Endothelial cell of umbilical vein (primary cell): Measurements from ENCODE around the gene SUN3. TPM values are rescaled to one million over a fixed set of nuclear protein-coding genes. Genes with fewer than 3 reads are reported as not detected.
A peak's percentile ranks its signal among the peaks of the same experiment; 100 is the strongest.

Experiments used
- BruUV-seq: library from RNA; stranded (reverse); fragments of 400-500 nt; replicated peaks from 2 replicates; lab custom pipeline; 2021; lab: Mats Ljungman, UMichigan
- CTCF ChIA-PET: fragments of 300-600, 350-600 bp; sonication (Branson Sonifier 250); formaldehyde crosslinking; loops from one replicate; lab custom pipeline; 2021; ENCODE audit warnings: antibody characterized with exemption, inconsistent platforms; lab: Charles Lee
- POLR2A ChIA-PET: fragments of 300-600, 350-600 bp; sonication (Branson Sonifier 250); formaldehyde crosslinking; loops from one replicate; lab custom pipeline; 2021; ENCODE audit warnings: antibody characterized with exemption, inconsistent platforms; lab: Charles Lee
- DNase-seq: peaks from one replicate; pipeline ENCODE4 v3.0.0-alpha.2; 2011; ENCODE audit warnings: low read depth, low spot score
- FAIRE-seq: peaks from 2 replicates; lab custom pipeline; 2011; peaks lifted over from hg19 to GRCh38; lab: Jason Lieb, UNC
- H2AFZ ChIP-seq: 2 replicates; pipeline ENCODE4 v1.6.0; 2012; ENCODE audit warnings: low read depth, low read length, control low read depth, inconsistent platforms
- H3K27ac ChIP-seq: 2 replicates; pipeline ENCODE4 v1.5.1; 2011; ENCODE audit warnings: low read depth, mild to moderate bottlenecking, control low read depth, low read length, moderate library complexity; ENCODE audit not compliant: insufficient read depth
- H3K27me3 ChIP-seq, 2 experiments: 2 replicates each; pipeline versions ENCODE4 v1.6.0 to v1.6.1; 2011; ENCODE audit warnings: low read length in 2 of 2, mixed read lengths in 1 of 2; ENCODE audit not compliant: control insufficient read depth in 2 of 2, insufficient read depth in 2 of 2
- H3K36me3 ChIP-seq, 2 experiments: 2 replicates in 1 of 2; 3 replicates in 1 of 2; pipeline ENCODE4 v1.5.1; 2011; ENCODE audit warnings: low read length in 2 of 2, mild to moderate bottlenecking in 1 of 2, moderate library complexity in 1 of 2; ENCODE audit not compliant: control insufficient read depth in 2 of 2, insufficient read depth in 2 of 2; ENCODE audit errors: extremely low read depth in 1 of 2
- H3K4me1 ChIP-seq: 3 replicates; pipeline ENCODE4 v1.5.1; 2011; ENCODE audit warnings: mild to moderate bottlenecking, low read length; ENCODE audit not compliant: control insufficient read depth, insufficient read depth; ENCODE audit errors: extremely low read depth
- H3K4me2 ChIP-seq: 2 replicates; pipeline ENCODE4 v1.6.1; 2011; ENCODE audit warnings: low read length, control low read depth, mixed read lengths; ENCODE audit not compliant: insufficient read depth
- H3K4me3 ChIP-seq, 3 experiments: fragments of 200-600 bp in 1 of 3; sonication (generic), shearing (Covaris generic) in 1 of 3; replicated peaks in 1 of 3; 2 replicates each; pipeline ENCODE4 v1.5.1; 2011 to 2016; ENCODE audit warnings: control low read depth in 3 of 3, low read length in 3 of 3, mild to moderate bottlenecking in 2 of 3, inconsistent platforms in 1 of 3, low read depth in 1 of 3, moderate library complexity in 1 of 3; ENCODE audit not compliant: insufficient read depth in 1 of 3
- H3K79me2 ChIP-seq: 2 replicates; pipeline ENCODE4 v1.6.0; 2012; ENCODE audit warnings: low read length, inconsistent platforms; ENCODE audit not compliant: control insufficient read depth, insufficient read depth
- H3K9ac ChIP-seq: replicated peaks from 2 replicates; pipeline ENCODE3; 2011; ENCODE audit warnings: low read length, control low read depth; ENCODE audit not compliant: insufficient read depth; ENCODE audit errors: extremely low read depth
- H3K9me1 ChIP-seq: replicated peaks from 3 replicates; pipeline ENCODE4 v1.6.0; 2011; ENCODE audit warnings: mild to moderate bottlenecking, low read length; ENCODE audit not compliant: control insufficient read depth, insufficient read depth; ENCODE audit errors: extremely low read depth
- H3K9me3 ChIP-seq: replicated peaks from 2 replicates; pipeline ENCODE4 v1.5.1; 2012; ENCODE audit warnings: low read length, inconsistent platforms; ENCODE audit not compliant: control insufficient read depth, insufficient read depth
- H4K20me1 ChIP-seq: replicated peaks from 2 replicates; pipeline ENCODE3; 2011; ENCODE audit warnings: mild to moderate bottlenecking, low read length; ENCODE audit not compliant: control insufficient read depth, insufficient read depth; ENCODE audit errors: extremely low read depth
- CTCF ChIP-seq, 2 donors: IDR thresholded peaks; 1 replicate in 1 of 2; 2 replicates in 1 of 2; pipeline ENCODE4 v1.5.1; 2011; ENCODE audit warnings: low read length in 2 of 2, mild to moderate bottlenecking in 2 of 2, moderate library complexity in 2 of 2, control low read depth in 1 of 2, inconsistent platforms in 1 of 2, low read depth in 1 of 2; ENCODE audit not compliant: insufficient read depth in 1 of 2; ENCODE audit errors: extremely low read depth in 1 of 2
- EZH2 ChIP-seq: IDR thresholded peaks from 2 replicates; pipeline ENCODE4 v1.6.1; 2012; ENCODE audit warnings: borderline replicate concordance, low read depth, mild to moderate bottlenecking, moderate library complexity, low read length, inconsistent platforms; ENCODE audit not compliant: severe bottlenecking
- dilution Hi-C: fragments of 300-500 bp; cut with MboI; formaldehyde crosslinking; loops from one replicate; pipeline ENCODE4 v1.15.0; 2019; ENCODE audit warnings: low sequenced_read_pairs; ENCODE audit not compliant: extremely low pct_ligation_motif_present
- intact Hi-C: fragments of 100-400 bp; cut with micrococcal nuclease; formaldehyde crosslinking; loops from one replicate; pipeline ENCODE4 v1.10.0; 2022
- polyA plus RNA-seq, 4 experiments: library from polyadenylated mRNA; depleted of rRNA in 3 of 4; stranded (reverse) in 3 of 4; unstranded in 1 of 4; fragments of >200 nt; gene quantifications; 2 replicates each; pipeline versions ENCODE4 v1.2.1 to v1.2.3, GENCODE V29; 2011 to 2012; ENCODE audit warnings: missing spikeins in 1 of 4
- total RNA-seq: library from RNA; stranded (reverse); gene quantifications from 2 replicates; pipeline ENCODE4 v1.2.3, GENCODE V29; 2021

The SUN3 gene
- total and polyA plus RNA-seq, 2 donors (not counting 3 experiments of a cell fraction or from before 2014, with no cell fraction given), result not detected

DNA sequence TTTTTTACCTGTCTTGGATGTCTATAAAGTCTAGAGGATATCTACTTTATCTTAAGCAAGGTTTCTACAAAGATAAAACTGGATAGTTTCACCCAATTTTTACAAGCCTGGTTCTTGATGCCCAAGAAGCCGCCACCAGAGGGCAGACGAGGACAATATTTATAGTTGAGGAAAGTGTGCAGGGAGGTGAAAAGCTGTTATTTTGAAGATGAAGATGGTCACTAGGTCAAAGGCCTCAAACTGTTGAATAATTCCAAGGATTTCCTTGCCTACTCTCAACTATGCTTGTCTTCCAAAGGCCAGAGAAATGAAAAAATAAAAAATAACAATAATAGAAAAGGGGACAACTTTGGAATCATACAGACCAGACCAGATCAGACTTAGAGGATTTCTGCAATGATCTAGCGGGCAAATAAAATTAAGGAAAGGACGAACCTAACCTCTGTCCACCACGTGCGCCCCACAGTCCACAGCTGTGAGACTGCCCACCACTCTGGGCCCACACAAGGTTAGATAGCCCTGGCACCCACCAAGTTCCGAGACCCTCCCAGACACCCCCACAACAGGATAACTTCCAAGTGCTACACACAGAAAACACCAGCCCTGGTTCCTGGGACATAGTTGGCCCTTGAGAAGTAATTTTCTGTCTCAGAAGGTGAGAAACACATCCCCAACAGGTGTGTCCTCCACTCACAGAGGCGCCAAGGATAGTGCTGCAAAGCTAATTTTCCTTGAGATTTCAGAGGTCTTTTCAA lies 83.5 kb downstream of the SUN3 start:
- peak; percentile 83 for DNase-seq
- no peaks in the 10 kb centered on the region for H3K27me3 ChIP-seq
- no peaks in the 10 kb centered on the region for H3K36me3 ChIP-seq
- no peaks in the 10 kb centered on the region for H3K79me2 ChIP-seq
- peak; percentile 80 for FAIRE-seq
- dilution Hi-C loops (no loop called here), intact Hi-C loops (loop anchor here (1.0 to 10.0 kb wide), 9 partner anchors 24 to 1401 kb away; partner anchors contain the start of genes C7orf57 and HUS1)
- no peak for TF ChIP-seq EZH2
- peak; percentile 61 to 65 for TF ChIP-seq CTCF (IDR thresholded peaks at IDR 0.05; ENCODE audit: extremely low read depth in 1 of 2, insufficient read depth in 1 of 2, low read depth in 1 of 2, low read length in 2 of 2)
- CTCF ChIA-PET, result interaction anchor here (0.7 to 12.0 kb wide), 39 partner anchors 9 to 679 kb away, joined by 3 to 371 read pairs (median 6); partner anchors contain the start of gene UPP1
- POLR2A ChIA-PET, result interaction anchor here (1.7 kb wide), 1 partner anchor 23 kb away, joined by 5 read pairs; no protein-coding TSS in a partner anchor
- H3K4me2 ChIP-seq, result no peak overlapping the region
- no peaks in the 10 kb centered on the region for H3K9me3 ChIP-seq
- peak overlapping the region; percentile 60 for H3K27ac ChIP-seq
- no peak overlapping the region for H3K4me3 ChIP-seq
- H3K9me1 ChIP-seq, result no peaks in the 10 kb centered on the region
- no peak overlapping the region for H2AFZ ChIP-seq
- H3K4me1 ChIP-seq, result peaks cover 86% of the 10 kb centered on the region
- BruUV-seq, result no TSS peak
- H3K9ac ChIP-seq, result peak overlapping the region; percentile 30
- no peaks in the 10 kb centered on the region for H4K20me1 ChIP-seq
